Trophoblast cell (in vitro differentiated cells and primary cell): Measurements from ENCODE around the gene MORC2.

Source experiments
- DNase-seq, 2 donors: peaks; one replicate each; pipeline ENCODE4 v3.0.0-alpha.2; 2016
- H2AFZ ChIP-seq: 2 replicates; pipeline ENCODE4 v1.6.1; 2013; ENCODE audit warnings: low read length, moderate library complexity, mild to moderate bottlenecking; ENCODE audit not compliant: insufficient read depth, poor library complexity
- H2AK5ac ChIP-seq: 2 replicates; pipeline ENCODE4 v1.6.1; 2013; ENCODE audit warnings: mild to moderate bottlenecking, low read length
- H2BK120ac ChIP-seq: 2 replicates; pipeline ENCODE4 v1.6.1; 2013; ENCODE audit warnings: low read length, mild to moderate bottlenecking, moderate library complexity; ENCODE audit not compliant: insufficient read depth, poor library complexity
- H2BK12ac ChIP-seq: 2 replicates; pipeline ENCODE4 v1.6.1; 2013; ENCODE audit warnings: mild to moderate bottlenecking, low read length, moderate library complexity
- H2BK5ac ChIP-seq: 2 replicates; pipeline ENCODE4 v1.6.1; 2013; ENCODE audit warnings: low read length, low read depth, moderate library complexity, mild to moderate bottlenecking; ENCODE audit not compliant: poor library complexity
- H3K14ac ChIP-seq: 2 replicates; pipeline ENCODE4 v1.6.1; 2013; ENCODE audit warnings: mild to moderate bottlenecking, low read length
- H3K18ac ChIP-seq: 2 replicates; pipeline ENCODE4 v1.6.1; 2013; ENCODE audit warnings: mild to moderate bottlenecking, low read length
- H3K23ac ChIP-seq: 2 replicates; pipeline ENCODE4 v1.6.1; 2013; ENCODE audit warnings: low read length
- H3K27ac ChIP-seq: 2 replicates; pipeline ENCODE4 v1.5.1; 2013; ENCODE audit warnings: low read depth, mild to moderate bottlenecking, inconsistent platforms, low read length, moderate library complexity
- H3K27me3 ChIP-seq: 2 replicates; pipeline ENCODE4 v1.6.1; 2013; ENCODE audit warnings: inconsistent platforms, mild to moderate bottlenecking, low read length, moderate library complexity; ENCODE audit not compliant: insufficient read depth
- H3K36me3 ChIP-seq, 2 experiments: 1 replicate in 1 of 2; 2 replicates in 1 of 2; pipeline ENCODE4 v1.6.1; 2013; ENCODE audit warnings: low read length in 2 of 2, mild to moderate bottlenecking in 2 of 2, moderate library complexity in 1 of 2; ENCODE audit not compliant: insufficient read depth in 2 of 2, control insufficient read depth in 1 of 2
- H3K4ac ChIP-seq: 2 replicates; pipeline ENCODE4 v1.6.1; 2013; ENCODE audit warnings: low read depth, mild to moderate bottlenecking, low read length, moderate library complexity
- H3K4me1 ChIP-seq, 2 experiments: 1 replicate in 1 of 2; 2 replicates in 1 of 2; pipeline ENCODE4 v1.6.1; 2013; ENCODE audit warnings: low read length in 2 of 2, mild to moderate bottlenecking in 2 of 2, moderate library complexity in 1 of 2; ENCODE audit not compliant: insufficient read depth in 2 of 2, control insufficient read depth in 1 of 2
- H3K4me2 ChIP-seq: 2 replicates; pipeline ENCODE4 v1.6.1; 2013; ENCODE audit warnings: inconsistent platforms, mild to moderate bottlenecking, low read length, moderate library complexity
- H3K4me3 ChIP-seq: 2 replicates; pipeline ENCODE4 v1.5.1; 2013; ENCODE audit warnings: mild to moderate bottlenecking, low read depth, low read length, inconsistent platforms
- H3K79me1 ChIP-seq: one replicate; pipeline ENCODE4 v1.6.1; 2013; ENCODE audit warnings: low read length
- H3K79me2 ChIP-seq: 2 replicates; pipeline ENCODE4 v1.6.1; 2013; ENCODE audit warnings: low read length, mild to moderate bottlenecking; ENCODE audit not compliant: control insufficient read depth, insufficient read depth, poor library complexity
- H3K9ac ChIP-seq: 2 replicates; pipeline ENCODE4 v1.6.1; 2013; ENCODE audit warnings: mild to moderate bottlenecking, low read length
- H3K9me3 ChIP-seq: 2 replicates; pipeline ENCODE4 v1.6.1; 2013; ENCODE audit warnings: low read depth, mild to moderate bottlenecking, control low read depth, inconsistent platforms, low read length; ENCODE audit not compliant: insufficient read depth
- H4K12ac ChIP-seq: 2 replicates; pipeline ENCODE4 v1.6.1; 2013; ENCODE audit warnings: low read depth, mild to moderate bottlenecking, low read length, moderate library complexity
- H4K8ac ChIP-seq: 2 replicates; pipeline ENCODE4 v1.6.1; 2013; ENCODE audit warnings: low read depth, mild to moderate bottlenecking, low read length, moderate library complexity
- H4K91ac ChIP-seq: one replicate; pipeline ENCODE4 v1.6.1; 2013; ENCODE audit warnings: low read depth, mild to moderate bottlenecking, low read length, moderate library complexity
- WGBS: extraction: QIAGEN DNeasy Blood & Tissue Kit; methylation state at CpG from one replicate; pipeline ENCODE4 v1.1.7; 2013; ENCODE audit warnings: missing lambda C conversion rate; ENCODE audit not compliant: insufficient read length, insufficient coverage; ENCODE audit errors: extremely low coverage; 5-methylcytosine and 5-hydroxymethylcytosine counted together

The MORC2 gene

DNA sequence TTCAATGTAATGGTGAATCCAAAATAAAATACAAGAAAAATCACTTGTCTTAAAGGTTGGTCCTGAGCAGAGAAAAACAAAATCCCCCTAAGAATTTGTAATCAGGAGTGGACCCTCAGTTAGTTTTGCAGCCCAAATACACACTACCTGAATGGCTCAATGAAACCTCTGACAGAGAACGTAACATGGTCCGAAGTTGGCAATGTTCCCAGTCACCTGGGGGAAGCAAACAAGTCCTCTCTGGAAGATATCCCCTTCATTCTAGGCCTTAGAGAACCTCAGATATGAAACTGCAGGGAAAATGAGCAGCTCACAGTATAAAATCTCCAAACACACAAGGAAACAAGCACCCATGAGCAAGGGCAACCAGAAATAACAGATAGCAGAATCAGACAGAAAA, 58.2 kb downstream of the MORC2 start:
- Histone ChIP-seq H4K8ac (no peak overlapping the region), H4K12ac (no peak overlapping the region), H3K18ac (no peak overlapping the region), H2BK12ac (no peak overlapping the region), H3K4me2 (no peak overlapping the region), H3K14ac (no peak overlapping the region), H3K27me3 (no peaks in the 10 kb centered on the region), H3K27ac (no peak overlapping the region), H3K4me3 (no peak overlapping the region), H3K4me1 (no peaks in the 10 kb centered on the region), H3K23ac (no peak overlapping the region), H3K79me2 (no peaks in the 10 kb centered on the region), H3K4ac (no peak overlapping the region), H2AFZ (no peak overlapping the region), H2BK120ac (no peak overlapping the region), H3K9ac (no peak overlapping the region), H2AK5ac (no peak overlapping the region), H3K79me1 (no peaks in the 10 kb centered on the region), H3K9me3 (peaks cover 4% of the 10 kb centered on the region), H3K36me3 (peaks cover 10 to 15% of the 10 kb centered on the region in 2 experiments), H2BK5ac (no peak overlapping the region), H4K91ac (no peak overlapping the region)
- DNase-seq: no peak
- no CpG with 5 or more reads among the region's 2 CpGs for WGBS

GRCh38 chr22:30909306-30909705, 59.3 kb downstream of the MORC2 start:
- Histone ChIP-seq H2BK12ac (no peak overlapping the region), H3K4me1 (no peaks in the 10 kb centered on the region), H2AFZ (no peak overlapping the region), H3K4ac (no peak overlapping the region), H2BK120ac (no peak overlapping the region), H3K79me2 (no peaks in the 10 kb centered on the region), H2BK5ac (no peak overlapping the region), H4K8ac (no peak overlapping the region), H3K4me2 (no peak overlapping the region), H3K18ac (no peak overlapping the region), H3K27me3 (no peaks in the 10 kb centered on the region), H3K9me3 (peaks cover 4% of the 10 kb centered on the region), H3K23ac (no peak overlapping the region), H3K36me3 (peaks cover 10 to 15% of the 10 kb centered on the region in 2 experiments), H4K12ac (no peak overlapping the region), H4K91ac (no peak overlapping the region), H3K14ac (no peak overlapping the region), H3K27ac (no peak overlapping the region), H2AK5ac (no peak overlapping the region), H3K4me3 (no peak overlapping the region), H3K79me1 (no peaks in the 10 kb centered on the region), H3K9ac (no peak overlapping the region)
- no peak for DNase-seq
- no CpG with 5 or more reads among the region's 5 CpGs for WGBS

- H4K8ac ChIP-seq: no peak overlapping the region
- H3K79me1 ChIP-seq: no peaks in the 10 kb centered on the region
- no peak overlapping the region for H2AK5ac ChIP-seq
- no peak overlapping the region for H2BK120ac ChIP-seq
- H3K36me3 ChIP-seq: peaks cover 19 to 22% of the 10 kb centered on the region in 2 experiments
- no CpG with 5 or more reads among the region's 6 CpGs for WGBS
- H3K9ac ChIP-seq: no peak overlapping the region
- H3K4me1 ChIP-seq: no peaks in the 10 kb centered on the region
- H4K12ac ChIP-seq: no peak overlapping the region
- no peak overlapping the region for H3K14ac ChIP-seq
- H3K4me3 ChIP-seq: no peak overlapping the region
- H2AFZ ChIP-seq: no peak overlapping the region
- H3K27ac ChIP-seq: no peak overlapping the region
- no peak overlapping the region for H3K18ac ChIP-seq
- H3K4ac ChIP-seq: no peak overlapping the region
- no peaks in the 10 kb centered on the region for H3K27me3 ChIP-seq
- no peak overlapping the region for H2BK5ac ChIP-seq
- DNase-seq: no peak
- H2BK12ac ChIP-seq: no peak overlapping the region
- H3K4me2 ChIP-seq: no peak overlapping the region
- H3K23ac ChIP-seq: no peak overlapping the region
- no peak overlapping the region for H4K91ac ChIP-seq
- peaks cover 4% of the 10 kb centered on the region for H3K9me3 ChIP-seq
- no peaks in the 10 kb centered on the region for H3K79me2 ChIP-seq
Measured at GRCh38 chr22:30908051-30908461, 60.5 kb downstream of the MORC2 start.

GRCh38 chr22:30906946-30907345, 61.6 kb downstream of the MORC2 start:
- no CpG with 5 or more reads among the region's 1 CpG for WGBS

More at GRCh38 chr22:30906946-30907345, 61.6 kb downstream of the MORC2 start:
- Histone ChIP-seq H3K14ac (no peak overlapping the region), H3K36me3 (peaks cover 25 to 29% of the 10 kb centered on the region in 2 experiments), H3K4me1 (no peaks in the 10 kb centered on the region), H3K18ac (no peak overlapping the region), H2AFZ (no peak overlapping the region), H2BK120ac (no peak overlapping the region), H2AK5ac (no peak overlapping the region), H4K12ac (no peak overlapping the region), H2BK5ac (no peak overlapping the region), H3K79me1 (no peaks in the 10 kb centered on the region), H3K27me3 (no peaks in the 10 kb centered on the region), H3K9me3 (peaks cover 5% of the 10 kb centered on the region), H3K4me3 (no peak overlapping the region), H4K91ac (no peak overlapping the region), H3K4ac (no peak overlapping the region), H3K79me2 (no peaks in the 10 kb centered on the region), H3K23ac (no peak overlapping the region), H3K27ac (no peak overlapping the region), H3K9ac (no peak overlapping the region), H3K4me2 (no peak overlapping the region), H2BK12ac (no peak overlapping the region), H4K8ac (no peak overlapping the region)
- DNase-seq: no peak
